ENCODE measurements around the gene COL5A1.

The COL5A1 gene

DNA sequence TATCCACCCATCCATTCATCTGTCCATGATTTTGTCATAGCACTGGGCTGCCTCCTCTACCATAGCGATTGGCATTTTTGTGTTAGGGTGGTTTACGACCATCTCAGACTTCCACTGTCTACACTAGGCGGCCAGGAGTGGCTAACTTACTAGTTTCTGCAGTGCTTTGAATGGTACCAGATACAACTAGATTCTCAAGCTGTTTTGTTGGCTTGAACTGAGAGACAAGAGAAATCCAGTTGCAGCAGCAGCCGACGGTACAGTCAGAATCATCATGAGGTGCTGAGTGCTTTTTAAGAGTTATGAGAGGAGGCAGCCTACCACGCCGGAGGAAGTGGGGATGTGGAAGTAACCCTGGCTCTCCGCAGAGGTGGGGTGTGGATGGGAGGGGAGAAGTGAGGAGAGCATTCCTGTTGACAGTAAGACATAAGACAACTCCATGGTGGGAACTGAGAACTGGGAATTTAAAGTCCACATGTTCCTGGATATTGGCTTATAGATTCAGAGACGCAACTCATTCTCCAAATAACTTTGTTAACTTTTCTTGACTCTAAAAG is 27.9 kb downstream of the COL5A1 start:
- no peak for DNase-seq (ENCODE audit: low read depth)
- no peak overlapping the region for H3K4me3 ChIP-seq (ENCODE audit: low read depth, low read length)
- TF ChIP-seq, protein P1, sequence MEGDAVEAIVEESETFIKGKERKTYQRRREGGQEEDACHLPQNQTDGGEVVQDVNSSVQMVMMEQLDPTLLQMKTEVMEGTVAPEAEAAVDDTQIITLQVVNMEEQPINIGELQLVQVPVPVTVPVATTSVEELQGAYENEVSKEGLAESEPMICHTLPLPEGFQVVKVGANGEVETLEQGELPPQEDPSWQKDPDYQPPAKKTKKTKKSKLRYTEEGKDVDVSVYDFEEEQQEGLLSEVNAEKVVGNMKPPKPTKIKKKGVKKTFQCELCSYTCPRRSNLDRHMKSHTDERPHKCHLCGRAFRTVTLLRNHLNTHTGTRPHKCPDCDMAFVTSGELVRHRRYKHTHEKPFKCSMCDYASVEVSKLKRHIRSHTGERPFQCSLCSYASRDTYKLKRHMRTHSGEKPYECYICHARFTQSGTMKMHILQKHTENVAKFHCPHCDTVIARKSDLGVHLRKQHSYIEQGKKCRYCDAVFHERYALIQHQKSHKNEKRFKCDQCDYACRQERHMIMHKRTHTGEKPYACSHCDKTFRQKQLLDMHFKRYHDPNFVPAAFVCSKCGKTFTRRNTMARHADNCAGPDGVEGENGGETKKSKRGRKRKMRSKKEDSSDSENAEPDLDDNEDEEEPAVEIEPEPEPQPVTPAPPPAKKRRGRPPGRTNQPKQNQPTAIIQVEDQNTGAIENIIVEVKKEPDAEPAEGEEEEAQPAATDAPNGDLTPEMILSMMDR (IDR thresholded peaks at IDR 0.05; ENCODE audit: control insufficient read depth, extremely low read depth, insufficient read depth) = no peak

DNA sequence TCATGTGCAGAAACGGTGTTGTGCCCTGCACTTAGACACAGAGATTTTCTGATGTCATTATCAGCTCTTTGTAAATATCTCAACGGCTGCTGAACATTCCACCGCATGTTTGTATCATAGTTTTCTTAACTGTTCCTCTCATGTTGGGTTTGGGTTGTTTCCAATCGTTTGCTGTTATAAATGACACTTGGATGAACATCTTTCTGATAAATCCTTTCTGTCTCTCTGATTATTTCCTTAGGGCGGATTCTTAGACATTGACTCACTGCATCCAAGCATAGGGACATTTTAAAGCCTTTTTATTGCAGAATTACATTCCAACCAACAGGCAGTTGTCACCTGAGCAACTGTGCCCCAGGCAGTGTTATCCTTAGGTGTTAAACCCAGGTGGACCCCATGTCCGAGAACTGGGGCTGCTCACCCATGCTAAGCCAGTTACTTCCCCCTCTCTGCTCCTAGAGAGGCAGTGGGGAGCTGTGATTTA is 28.5 kb downstream of the COL5A1 start:
- DNase-seq (ENCODE audit: low read depth) = no peak

DNA sequence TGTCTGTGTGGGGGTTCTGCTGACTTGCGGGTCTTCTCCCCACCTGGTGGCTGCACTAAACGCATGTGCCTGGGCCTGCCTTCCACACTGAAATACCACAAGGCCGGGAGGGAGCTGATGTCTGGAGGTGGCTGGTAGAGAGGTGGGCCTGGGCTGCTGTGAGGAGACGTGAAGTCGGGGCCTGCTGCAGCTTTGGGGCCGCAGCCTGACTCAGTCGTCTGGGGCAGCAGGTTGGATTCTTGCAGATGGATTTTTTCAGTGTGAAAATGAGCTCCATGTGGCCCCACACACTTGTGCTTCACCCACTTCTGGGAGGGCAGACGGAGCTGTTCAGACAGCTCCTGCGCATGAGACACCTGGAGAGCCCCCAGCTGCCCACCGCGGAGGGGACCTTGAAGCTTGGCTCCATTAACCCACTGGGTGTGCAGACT is 29.3 kb downstream of the COL5A1 start:
- DNase-seq (ENCODE audit: low read depth) = no peak
- TF ChIP-seq, protein P1 (IDR thresholded peaks at IDR 0.05; ENCODE audit: control insufficient read depth, extremely low read depth, insufficient read depth) = no peak
- no peak overlapping the region for H3K4me3 ChIP-seq (ENCODE audit: low read depth, low read length)

More for the DNA sequence above, 28.5 kb downstream of the COL5A1 start:
- TF ChIP-seq, protein P1 (IDR thresholded peaks at IDR 0.05; ENCODE audit: control insufficient read depth, extremely low read depth, insufficient read depth) = no peak
- no peak overlapping the region for H3K4me3 ChIP-seq (ENCODE audit: low read depth, low read length)

DNA sequence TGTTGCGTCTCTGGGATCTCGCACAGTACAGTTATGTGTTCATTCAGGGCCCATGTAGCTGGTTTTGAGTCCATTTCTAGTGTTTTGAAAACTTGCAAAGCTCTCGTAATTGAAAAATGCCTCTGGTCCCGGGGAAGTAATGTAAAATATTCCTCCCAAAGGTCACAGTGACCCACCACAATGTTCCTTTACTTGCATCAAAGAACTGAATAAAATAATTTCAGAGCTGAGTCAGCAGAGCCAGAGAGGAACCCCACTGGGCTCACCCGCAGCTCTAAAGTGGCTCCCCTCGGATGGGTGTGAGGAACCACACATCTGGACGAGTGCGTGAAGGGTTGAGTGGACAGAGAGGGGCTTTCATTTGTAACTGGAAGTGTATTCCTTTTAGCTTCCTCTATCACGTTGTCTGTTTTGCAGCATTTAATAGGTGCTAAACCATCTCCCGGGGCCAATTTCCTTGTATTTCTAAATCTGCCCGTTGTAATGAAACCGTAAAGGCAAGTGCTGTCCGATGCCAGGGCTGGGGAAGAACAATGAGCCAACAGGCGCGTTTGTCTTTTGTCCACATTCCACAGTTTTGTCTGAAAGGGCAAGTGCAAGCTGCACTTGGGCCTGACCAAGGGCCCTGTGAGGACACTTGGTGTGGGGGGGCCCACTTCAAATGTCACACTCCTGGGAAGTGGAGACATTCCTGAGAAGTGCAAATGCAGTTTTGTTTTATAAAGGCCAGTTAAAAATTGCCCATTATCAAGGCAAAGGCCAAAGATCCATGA is 29.9 kb downstream of the COL5A1 start:
- TF ChIP-seq, protein P1 (IDR thresholded peaks at IDR 0.05; ENCODE audit: control insufficient read depth, extremely low read depth, insufficient read depth) = no peak
- DNase-seq (ENCODE audit: low read depth) = no peak
- H3K4me3 ChIP-seq (ENCODE audit: low read depth, low read length) = no peak overlapping the region

DNA sequence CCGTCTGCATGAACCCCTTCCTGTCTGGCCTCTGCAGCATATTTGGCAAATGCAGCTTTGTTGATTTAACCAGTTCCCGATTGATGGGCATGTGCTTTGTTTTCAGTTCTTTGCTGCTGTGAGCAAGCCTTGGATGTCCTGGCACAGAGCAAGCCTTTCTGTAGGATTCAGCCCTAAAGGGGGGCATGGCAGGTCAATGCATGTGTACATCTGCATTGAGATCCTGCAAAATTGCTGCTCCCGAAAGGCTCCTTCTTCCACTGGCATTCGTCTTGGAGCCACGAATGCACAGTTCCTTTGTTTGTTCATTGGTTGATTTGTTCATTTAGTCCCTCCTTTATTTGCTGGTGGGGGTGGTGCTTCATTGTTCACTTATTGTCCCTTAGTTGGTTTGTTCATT is 34.8 kb downstream of the COL5A1 start:
- no peak overlapping the region for H3K4me3 ChIP-seq (ENCODE audit: low read depth, low read length)
- DNase-seq (ENCODE audit: low read depth) = no peak
- TF ChIP-seq, protein P1 (IDR thresholded peaks at IDR 0.05; ENCODE audit: control insufficient read depth, extremely low read depth, insufficient read depth) = no peak

DNA sequence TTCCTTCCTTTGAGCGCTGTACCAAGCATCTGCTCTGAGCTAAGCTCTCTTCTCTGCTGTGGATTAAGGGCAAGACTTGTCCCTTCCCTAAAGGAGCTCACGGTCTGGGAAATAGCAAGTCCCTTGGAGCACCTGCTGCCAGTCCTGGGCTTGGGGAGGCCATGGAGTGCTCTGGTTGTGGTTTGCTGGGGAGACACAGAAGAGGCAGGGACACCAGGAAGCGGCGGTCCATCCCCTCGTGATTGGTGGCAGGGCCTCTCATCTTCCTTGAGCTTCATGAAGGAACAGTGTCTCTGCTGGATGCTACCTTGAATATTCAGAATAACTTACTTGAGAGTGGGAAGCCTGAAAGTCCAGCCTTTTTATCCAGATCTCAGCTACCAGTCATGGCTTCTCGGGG is 35.3 kb downstream of the COL5A1 start:
- TF ChIP-seq, protein P1 (IDR thresholded peaks at IDR 0.05; ENCODE audit: control insufficient read depth, extremely low read depth, insufficient read depth) = no peak
- no peak for DNase-seq (ENCODE audit: low read depth)

More for the DNA sequence above, 35.3 kb downstream of the COL5A1 start:
- no peak overlapping the region for H3K4me3 ChIP-seq (ENCODE audit: low read depth, low read length)

All from LNCaP clone FGC (cell line).